ENCODE results near the gene RBBP6. TPM values are rescaled to one million over a fixed set of nuclear protein-coding genes. Genes with fewer than 3 reads are reported as not detected.

The RBBP6 gene
- polyA plus RNA-seq, 2 of the 4 experiments (the other 2 are of a cell fraction): 25.0 to 49.3 TPM

DNA sequence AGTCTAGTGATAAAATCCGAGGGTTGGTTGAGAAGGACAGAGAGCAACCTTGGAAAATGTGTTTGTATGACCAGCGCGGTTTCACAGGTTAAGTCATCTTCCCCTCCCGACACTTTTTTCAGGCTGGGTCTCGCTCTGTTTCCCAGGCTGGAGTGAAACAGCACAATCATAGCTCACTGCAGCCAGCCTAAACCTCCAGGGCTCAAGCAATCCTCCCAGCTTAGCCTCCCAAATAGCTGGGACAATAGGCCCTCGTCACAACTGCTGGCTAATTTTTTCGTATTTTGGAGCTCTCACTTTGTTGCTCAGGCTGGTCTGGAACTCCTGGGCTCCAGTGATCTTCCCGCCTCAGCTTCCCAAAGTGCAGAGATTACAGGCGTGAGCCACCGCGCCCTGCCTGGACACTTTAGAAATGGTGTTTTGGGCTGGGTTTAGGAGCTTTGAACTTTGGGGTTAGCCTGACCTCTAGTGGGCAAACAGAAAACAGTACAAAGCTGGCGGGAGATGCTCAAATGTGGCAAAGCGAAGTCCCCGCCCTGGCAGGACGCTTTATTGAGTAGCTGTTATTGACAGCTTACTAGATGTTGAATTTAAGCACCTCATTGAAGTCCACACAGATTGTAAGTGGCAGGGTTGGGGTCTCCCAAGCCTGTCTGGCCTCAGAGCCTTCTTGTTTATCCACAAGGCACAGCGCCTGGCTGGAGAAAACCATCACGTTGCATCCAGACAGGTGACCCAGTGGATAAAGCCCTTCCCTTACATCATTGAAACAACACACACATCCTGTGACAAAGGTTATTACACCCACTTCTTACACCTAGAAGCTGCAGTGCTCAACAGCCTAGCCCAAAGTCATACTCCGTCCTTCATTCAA, 34.7 kb upstream of the RBBP6 start:
- Histone ChIP-seq H3K4me2 (peak overlapping the region; percentile 49), H3K4me3 (no peak overlapping the region), H3K4me1 (no peaks in the 10 kb centered on the region), H3K9me3 (no peaks in the 10 kb centered on the region), H3K27ac (no peak overlapping the region)
- FAIRE-seq (no peak), DNase-seq (ENCODE audit: low read depth in 1 of 2, low spot score in 1 of 2) (peak; percentile 65 to 74), ATAC-seq (peak; percentile 92 to 98)
- no peak for TF ChIP-seq HOXB13 (CRISPR knock-in tag; IDR thresholded peaks at IDR 0.05; ENCODE audit: low read depth)
- TF ChIP-seq, protein P1, sequence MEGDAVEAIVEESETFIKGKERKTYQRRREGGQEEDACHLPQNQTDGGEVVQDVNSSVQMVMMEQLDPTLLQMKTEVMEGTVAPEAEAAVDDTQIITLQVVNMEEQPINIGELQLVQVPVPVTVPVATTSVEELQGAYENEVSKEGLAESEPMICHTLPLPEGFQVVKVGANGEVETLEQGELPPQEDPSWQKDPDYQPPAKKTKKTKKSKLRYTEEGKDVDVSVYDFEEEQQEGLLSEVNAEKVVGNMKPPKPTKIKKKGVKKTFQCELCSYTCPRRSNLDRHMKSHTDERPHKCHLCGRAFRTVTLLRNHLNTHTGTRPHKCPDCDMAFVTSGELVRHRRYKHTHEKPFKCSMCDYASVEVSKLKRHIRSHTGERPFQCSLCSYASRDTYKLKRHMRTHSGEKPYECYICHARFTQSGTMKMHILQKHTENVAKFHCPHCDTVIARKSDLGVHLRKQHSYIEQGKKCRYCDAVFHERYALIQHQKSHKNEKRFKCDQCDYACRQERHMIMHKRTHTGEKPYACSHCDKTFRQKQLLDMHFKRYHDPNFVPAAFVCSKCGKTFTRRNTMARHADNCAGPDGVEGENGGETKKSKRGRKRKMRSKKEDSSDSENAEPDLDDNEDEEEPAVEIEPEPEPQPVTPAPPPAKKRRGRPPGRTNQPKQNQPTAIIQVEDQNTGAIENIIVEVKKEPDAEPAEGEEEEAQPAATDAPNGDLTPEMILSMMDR (IDR thresholded peaks at IDR 0.05): peak; percentile 82
- TF ChIP-seq SMC3 (IDR thresholded peaks at IDR 0.05): peak; percentile 71
- TF ChIP-seq, protein P2, sequence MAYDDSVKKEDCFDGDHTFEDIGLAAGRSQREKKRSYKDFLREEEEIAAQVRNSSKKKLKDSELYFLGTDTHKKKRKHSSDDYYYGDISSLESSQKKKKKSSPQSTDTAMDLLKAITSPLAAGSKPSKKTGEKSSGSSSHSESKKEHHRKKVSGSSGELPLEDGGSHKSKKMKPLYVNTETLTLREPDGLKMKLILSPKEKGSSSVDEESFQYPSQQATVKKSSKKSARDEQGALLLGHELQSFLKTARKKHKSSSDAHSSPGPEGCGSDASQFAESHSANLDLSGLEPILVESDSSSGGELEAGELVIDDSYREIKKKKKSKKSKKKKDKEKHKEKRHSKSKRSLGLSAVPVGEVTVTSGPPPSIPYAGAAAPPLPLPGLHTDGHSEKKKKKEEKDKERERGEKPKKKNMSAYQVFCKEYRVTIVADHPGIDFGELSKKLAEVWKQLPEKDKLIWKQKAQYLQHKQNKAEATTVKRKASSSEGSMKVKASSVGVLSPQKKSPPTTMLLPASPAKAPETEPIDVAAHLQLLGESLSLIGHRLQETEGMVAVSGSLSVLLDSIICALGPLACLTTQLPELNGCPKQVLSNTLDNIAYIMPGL (CRISPR knock-in tag; IDR thresholded peaks at IDR 0.05; ENCODE audit: borderline replicate concordance): no peak
- TF ChIP-seq HEYL (CRISPR knock-in tag; IDR thresholded peaks at IDR 0.05): no peak
- peak; percentile 91 to 94 for TF ChIP-seq RAD21 (conservative IDR thresholded peaks at IDR 0.05 in 1 of 2, IDR thresholded peaks at IDR 0.05 in 1 of 2)
- TF ChIP-seq, protein P3, sequence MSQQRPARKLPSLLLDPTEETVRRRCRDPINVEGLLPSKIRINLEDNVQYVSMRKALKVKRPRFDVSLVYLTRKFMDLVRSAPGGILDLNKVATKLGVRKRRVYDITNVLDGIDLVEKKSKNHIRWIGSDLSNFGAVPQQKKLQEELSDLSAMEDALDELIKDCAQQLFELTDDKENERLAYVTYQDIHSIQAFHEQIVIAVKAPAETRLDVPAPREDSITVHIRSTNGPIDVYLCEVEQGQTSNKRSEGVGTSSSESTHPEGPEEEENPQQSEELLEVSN (IDR thresholded peaks at IDR 0.05; ENCODE audit: borderline replicate concordance, low read depth): 0 out of 2 replicates have a peak, but pooled peaks have one; percentile 27
- 20% methylated on average over 18 of the region's 18 CpGs for WGBS (ENCODE audit: missing lambda C conversion rate)
- ChIA-PET POLR2A (interaction anchor here (0.6 kb wide), 1 partner anchor 28 kb away, joined by 5 read pairs; no protein-coding TSS in a partner anchor), CTCF (interaction anchor here (0.6 to 13.8 kb wide), 56 partner anchors 9 to 1651 kb away, joined by 3 to 279 read pairs (median 4); partner anchors contain the start of gene PLK1)

DNA sequence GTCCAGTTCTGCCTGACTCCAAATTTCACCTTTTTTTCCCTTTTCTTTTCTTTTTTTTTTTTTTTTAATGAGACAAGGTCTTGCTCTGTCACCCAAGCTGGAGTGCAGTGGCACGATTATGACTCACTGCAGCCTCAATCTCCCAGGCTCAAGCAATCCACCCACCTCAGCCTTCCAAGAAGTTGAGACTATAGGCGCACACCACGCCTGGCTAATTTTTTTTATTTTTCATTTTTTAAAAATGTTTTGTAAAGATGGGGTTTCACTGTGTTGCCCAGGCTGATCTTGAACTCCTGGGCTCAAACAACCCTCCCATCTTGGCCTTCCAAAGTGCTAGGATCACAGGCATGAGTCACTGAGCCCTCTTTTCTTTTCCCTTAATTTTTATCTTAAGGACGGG, 33.4 kb upstream of the RBBP6 start:
- no peaks in the 10 kb centered on the region for H3K9me3 ChIP-seq

More for the DNA sequence above, 33.4 kb upstream of the RBBP6 start:
- ChIA-PET CTCF (interaction anchor here (0.6 to 13.8 kb wide), 16 partner anchors 9 to 717 kb away, joined by 3 to 279 read pairs (median 7); no protein-coding TSS in a partner anchor), POLR2A (no interaction called here)
- no peak overlapping the region for H3K4me2 ChIP-seq
- H3K4me1 ChIP-seq: no peaks in the 10 kb centered on the region
- ATAC-seq (no peak), FAIRE-seq (no peak), DNase-seq (ENCODE audit: low read depth in 1 of 2, low spot score in 1 of 2) (no peak)
- 26% methylated on average over 4 of the region's 4 CpGs for WGBS (ENCODE audit: missing lambda C conversion rate)
- H3K4me3 ChIP-seq: no peak overlapping the region
- H3K27ac ChIP-seq: no peak overlapping the region
- TF ChIP-seq BHLHE40 (IDR thresholded peaks at IDR 0.05; ENCODE audit: low read depth, low read length) (no peak), PHF8 (IDR thresholded peaks at IDR 0.05; ENCODE audit: borderline replicate concordance, low read depth) (no peak), CBX2 (IDR thresholded peaks at IDR 0.05; ENCODE audit: borderline replicate concordance, low read depth) (no peak), HEYL (CRISPR knock-in tag; IDR thresholded peaks at IDR 0.05) (no peak), SMC3 (IDR thresholded peaks at IDR 0.05) (no peak), MAFK (IDR thresholded peaks at IDR 0.05; ENCODE audit: partially characterized antibody) (no peak), KDM5A (IDR thresholded peaks at IDR 0.05) (no peak), MAZ (IDR thresholded peaks at IDR 0.05; ENCODE audit: borderline replicate concordance, low read depth, low read length) (no peak), SREBF2 (IDR thresholded peaks at IDR 0.05) (no peak), RCOR1 (IDR thresholded peaks at IDR 0.05; ENCODE audit: low read depth, low read length) (no peak), FOSB (CRISPR knock-in tag; IDR thresholded peaks at IDR 0.05) (no peak), EP300 (IDR thresholded peaks at IDR 0.05) (no peak), CHD2 (IDR thresholded peaks at IDR 0.05; ENCODE audit: low read length, partially characterized antibody) (no peak), CBX8 (IDR thresholded peaks at IDR 0.05) (no peak)
- TF ChIP-seq, protein P4, sequence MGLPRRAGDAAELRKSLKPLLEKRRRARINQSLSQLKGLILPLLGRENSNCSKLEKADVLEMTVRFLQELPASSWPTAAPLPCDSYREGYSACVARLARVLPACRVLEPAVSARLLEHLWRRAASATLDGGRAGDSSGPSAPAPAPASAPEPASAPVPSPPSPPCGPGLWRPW (IDR thresholded peaks at IDR 0.05): no peak
- TF ChIP-seq, protein P5, sequence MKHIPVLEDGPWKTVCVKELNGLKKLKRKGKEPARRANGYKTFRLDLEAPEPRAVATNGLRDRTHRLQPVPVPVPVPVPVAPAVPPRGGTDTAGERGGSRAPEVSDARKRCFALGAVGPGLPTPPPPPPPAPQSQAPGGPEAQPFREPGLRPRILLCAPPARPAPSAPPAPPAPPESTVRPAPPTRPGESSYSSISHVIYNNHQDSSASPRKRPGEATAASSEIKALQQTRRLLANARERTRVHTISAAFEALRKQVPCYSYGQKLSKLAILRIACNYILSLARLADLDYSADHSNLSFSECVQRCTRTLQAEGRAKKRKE (CRISPR knock-in tag; IDR thresholded peaks at IDR 0.05; ENCODE audit: low read depth): no peak
- TF ChIP-seq, protein P6, sequence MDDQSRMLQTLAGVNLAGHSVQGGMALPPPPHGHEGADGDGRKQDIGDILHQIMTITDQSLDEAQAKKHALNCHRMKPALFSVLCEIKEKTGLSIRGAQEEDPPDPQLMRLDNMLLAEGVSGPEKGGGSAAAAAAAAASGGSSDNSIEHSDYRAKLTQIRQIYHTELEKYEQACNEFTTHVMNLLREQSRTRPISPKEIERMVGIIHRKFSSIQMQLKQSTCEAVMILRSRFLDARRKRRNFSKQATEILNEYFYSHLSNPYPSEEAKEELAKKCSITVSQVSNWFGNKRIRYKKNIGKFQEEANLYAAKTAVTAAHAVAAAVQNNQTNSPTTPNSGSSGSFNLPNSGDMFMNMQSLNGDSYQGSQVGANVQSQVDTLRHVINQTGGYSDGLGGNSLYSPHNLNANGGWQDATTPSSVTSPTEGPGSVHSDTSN (IDR thresholded peaks at IDR 0.05): no peak

Data from A549 (cell line).